ENCODE data around the gene PKNOX2. TPM values are rescaled to one million over a fixed set of nuclear protein-coding genes. Genes with fewer than 3 reads are reported as not detected.

The PKNOX2 gene
- total RNA-seq, 2 donors from 2014 or later = 4.0 to 6.9 TPM

GRCh38 chr11:125381499-125382044 lies 217.0 kb downstream of the PKNOX2 start:
- no peaks in the 10 kb centered on the region for H3K9me3 ChIP-seq (ENCODE audit: control insufficient read depth, low read length)
- Mint-ChIP-seq H3K27ac (no peak overlapping the region), H3K36me3 (ENCODE audit: low read depth) (no peaks in the 10 kb centered on the region), H3K4me3 (no peak overlapping the region), H3K27me3 (ENCODE audit: insufficient read depth) (peaks cover 22% of the 10 kb centered on the region), H3K4me1 (peaks cover 18% of the 10 kb centered on the region), H3K9me3 (no peaks in the 10 kb centered on the region)
- no peak for DNase-seq
- no peak overlapping the region for H3K27ac ChIP-seq (ENCODE audit: low read depth, low read length)
- H3K36me3 ChIP-seq (ENCODE audit: control insufficient read depth, insufficient read depth, low read length) = no peaks in the 10 kb centered on the region
- TF ChIP-seq, protein P1, sequence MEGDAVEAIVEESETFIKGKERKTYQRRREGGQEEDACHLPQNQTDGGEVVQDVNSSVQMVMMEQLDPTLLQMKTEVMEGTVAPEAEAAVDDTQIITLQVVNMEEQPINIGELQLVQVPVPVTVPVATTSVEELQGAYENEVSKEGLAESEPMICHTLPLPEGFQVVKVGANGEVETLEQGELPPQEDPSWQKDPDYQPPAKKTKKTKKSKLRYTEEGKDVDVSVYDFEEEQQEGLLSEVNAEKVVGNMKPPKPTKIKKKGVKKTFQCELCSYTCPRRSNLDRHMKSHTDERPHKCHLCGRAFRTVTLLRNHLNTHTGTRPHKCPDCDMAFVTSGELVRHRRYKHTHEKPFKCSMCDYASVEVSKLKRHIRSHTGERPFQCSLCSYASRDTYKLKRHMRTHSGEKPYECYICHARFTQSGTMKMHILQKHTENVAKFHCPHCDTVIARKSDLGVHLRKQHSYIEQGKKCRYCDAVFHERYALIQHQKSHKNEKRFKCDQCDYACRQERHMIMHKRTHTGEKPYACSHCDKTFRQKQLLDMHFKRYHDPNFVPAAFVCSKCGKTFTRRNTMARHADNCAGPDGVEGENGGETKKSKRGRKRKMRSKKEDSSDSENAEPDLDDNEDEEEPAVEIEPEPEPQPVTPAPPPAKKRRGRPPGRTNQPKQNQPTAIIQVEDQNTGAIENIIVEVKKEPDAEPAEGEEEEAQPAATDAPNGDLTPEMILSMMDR (conservative IDR thresholded peaks at IDR 0.05) = no peak
- no peak overlapping the region for H3K9ac ChIP-seq (ENCODE audit: extremely low read depth, low read length, poor library complexity, severe bottlenecking)
- H3K4me3 ChIP-seq (ENCODE audit: low read length) = no peak overlapping the region
- H3K4me1 ChIP-seq (ENCODE audit: control insufficient read depth, insufficient read depth, low read length) = peaks cover 3% of the 10 kb centered on the region
- H3K27me3 ChIP-seq (ENCODE audit: control insufficient read depth, insufficient read depth, low read length, poor library complexity, severe bottlenecking) = peaks cover 20% of the 10 kb centered on the region
- WGBS, 2 experiments (ENCODE audit: insufficient coverage in 1 of 2, insufficient read length in 1 of 2) = 84 to 87% methylated on average over 2 to 7 of the region's 7 CpGs

DNA sequence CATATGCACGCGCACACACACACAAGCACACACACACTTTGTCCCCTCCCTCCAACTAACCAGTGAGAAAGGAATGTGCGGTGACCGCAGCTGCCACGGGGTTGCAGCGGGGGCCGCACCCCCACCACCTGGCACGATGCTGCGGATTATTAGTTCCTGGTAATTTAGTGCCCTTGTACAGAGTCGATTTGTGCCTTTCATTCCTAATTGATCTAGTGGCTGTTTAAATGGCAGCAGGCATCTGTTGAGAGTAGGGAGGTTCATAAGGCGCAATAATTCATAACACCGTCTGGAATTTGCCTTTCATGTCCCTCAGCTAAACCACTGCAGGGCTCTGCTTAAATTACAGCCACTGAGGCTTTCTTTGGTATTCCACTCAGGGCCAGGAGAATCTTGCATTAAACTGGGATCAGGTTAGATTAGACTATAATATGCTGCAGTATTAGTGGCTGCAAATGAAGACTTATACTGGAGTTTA lies 217.8 kb downstream of the PKNOX2 start:
- no peaks in the 10 kb centered on the region for H3K36me3 ChIP-seq (ENCODE audit: control insufficient read depth, insufficient read depth, low read length)
- no peak overlapping the region for H3K9ac ChIP-seq (ENCODE audit: extremely low read depth, low read length, poor library complexity, severe bottlenecking)
- no peaks in the 10 kb centered on the region for H3K36me3 Mint-ChIP-seq (ENCODE audit: low read depth)
- H3K27me3 ChIP-seq (ENCODE audit: control insufficient read depth, insufficient read depth, low read length, poor library complexity, severe bottlenecking) = peaks cover 20% of the 10 kb centered on the region
- H3K4me3 Mint-ChIP-seq = no peak overlapping the region
- H3K4me1 ChIP-seq (ENCODE audit: control insufficient read depth, insufficient read depth, low read length) = peaks cover 3% of the 10 kb centered on the region
- H3K9me3 ChIP-seq (ENCODE audit: control insufficient read depth, low read length) = no peaks in the 10 kb centered on the region
- H3K9me3 Mint-ChIP-seq = no peaks in the 10 kb centered on the region
- H3K4me1 Mint-ChIP-seq = peaks cover 15% of the 10 kb centered on the region
- TF ChIP-seq, protein P1 (conservative IDR thresholded peaks at IDR 0.05) = no peak
- no peak overlapping the region for H3K27ac Mint-ChIP-seq
- H3K27me3 Mint-ChIP-seq (ENCODE audit: insufficient read depth) = peaks cover 21% of the 10 kb centered on the region
- H3K27ac ChIP-seq (ENCODE audit: low read depth, low read length) = no peak overlapping the region
- no peak for DNase-seq
- H3K4me3 ChIP-seq (ENCODE audit: low read length) = no peak overlapping the region
- 87 to 95% methylated on average over 3 to 12 of the region's 12 CpGs for WGBS, 2 experiments (ENCODE audit: insufficient coverage in 1 of 2, insufficient read length in 1 of 2)

DNA sequence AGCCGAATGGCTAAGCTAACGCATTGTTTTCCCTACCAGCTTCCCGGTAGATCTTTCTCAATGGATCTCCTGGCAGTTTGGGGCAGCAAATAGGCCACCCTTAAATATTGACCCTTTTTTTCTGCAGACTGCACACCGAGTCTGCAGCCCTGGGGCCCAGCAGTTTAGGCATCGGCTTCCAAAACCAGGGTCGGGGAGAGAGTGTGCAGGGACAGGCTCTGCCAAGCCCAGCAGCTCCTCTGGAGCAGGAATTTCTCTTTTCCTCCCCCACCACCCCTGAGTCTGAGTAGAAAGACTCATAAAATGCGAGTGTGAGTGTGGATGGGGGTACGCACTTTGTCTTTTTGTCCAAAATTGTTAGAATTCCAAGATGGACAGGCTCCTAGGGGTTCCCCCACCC lies 218.3 kb downstream of the PKNOX2 start:
- peaks cover 20% of the 10 kb centered on the region for H3K27me3 ChIP-seq (ENCODE audit: control insufficient read depth, insufficient read depth, low read length, poor library complexity, severe bottlenecking)
- no peaks in the 10 kb centered on the region for H3K9me3 ChIP-seq (ENCODE audit: control insufficient read depth, low read length)
- H3K36me3 Mint-ChIP-seq (ENCODE audit: low read depth) = no peaks in the 10 kb centered on the region
- no peak for DNase-seq
- TF ChIP-seq, protein P1 (conservative IDR thresholded peaks at IDR 0.05) = no peak
- no peak overlapping the region for H3K9ac ChIP-seq (ENCODE audit: extremely low read depth, low read length, poor library complexity, severe bottlenecking)
- peaks cover 3% of the 10 kb centered on the region for H3K4me1 ChIP-seq (ENCODE audit: control insufficient read depth, insufficient read depth, low read length)
- no peak overlapping the region for H3K4me3 Mint-ChIP-seq
- H3K36me3 ChIP-seq (ENCODE audit: control insufficient read depth, insufficient read depth, low read length) = no peaks in the 10 kb centered on the region
- H3K27ac Mint-ChIP-seq = no peak overlapping the region
- H3K27ac ChIP-seq (ENCODE audit: low read depth, low read length) = no peak overlapping the region
- peaks cover 20% of the 10 kb centered on the region for H3K27me3 Mint-ChIP-seq (ENCODE audit: insufficient read depth)
- H3K4me3 ChIP-seq (ENCODE audit: low read length) = no peak overlapping the region
- WGBS, 2 experiments (ENCODE audit: insufficient coverage in 1 of 2, insufficient read length in 1 of 2) = 89 to 90% methylated on average over 4 to 6 of the region's 8 CpGs
- H3K4me1 Mint-ChIP-seq = peaks cover 15% of the 10 kb centered on the region
- no peaks in the 10 kb centered on the region for H3K9me3 Mint-ChIP-seq

All from endodermal cell (in vitro differentiated cells).